SK-N-SH (cell line): ENCODE measurements around the gene ARHGAP26.

Experiments
- CTCF ChIP-seq: fragments of 200-600 bp; sonication (generic); IDR thresholded peaks from 2 replicates; pipeline ENCODE4 v1.6.1; 2017; ENCODE audit warnings: antibody characterized with exemption, mild to moderate bottlenecking, moderate library complexity
- MEF2A ChIP-seq: IDR thresholded peaks from 2 replicates; pipeline ENCODE4 v1.4.0; 2012; ENCODE audit warnings: low read depth, borderline replicate concordance
- POLR2AphosphoS5 ChIP-seq: IDR thresholded peaks from 2 replicates; pipeline ENCODE4 v1.6.1; 2012; ENCODE audit warnings: low read depth, low read length
- RFX5 ChIP-seq: IDR thresholded peaks from 2 replicates; pipeline ENCODE4 v1.6.1; 2012; ENCODE audit warnings: mild to moderate bottlenecking, improper control_type of control experiment, low read length
- SMC3 ChIP-seq: IDR thresholded peaks from 2 replicates; pipeline ENCODE4 v1.6.1; 2012; ENCODE audit warnings: low read depth, low read length, improper control_type of control experiment
- TEAD4 ChIP-seq: IDR thresholded peaks from 2 replicates; pipeline ENCODE4 v1.4.0; 2012; ENCODE audit warnings: mild to moderate bottlenecking, borderline replicate concordance; ENCODE audit not compliant: insufficient read depth

- no peak for TF ChIP-seq RFX5
- TF ChIP-seq CTCF = no peak
- TF ChIP-seq MEF2A = no peak
- TF ChIP-seq TEAD4 = no peak
- TF ChIP-seq SMC3 = no peak
- TF ChIP-seq POLR2AphosphoS5 = no peak
Observed at GRCh38 chr5:143181173-143181572, 411.0 kb downstream of the ARHGAP26 start.
